8988T (cell line): ENCODE measurements around the gene KANK2.

Experiments
- DNase-seq: peaks from one replicate; pipeline ENCODE4 v3.0.0; 2011

Gene KANK2

DNA sequence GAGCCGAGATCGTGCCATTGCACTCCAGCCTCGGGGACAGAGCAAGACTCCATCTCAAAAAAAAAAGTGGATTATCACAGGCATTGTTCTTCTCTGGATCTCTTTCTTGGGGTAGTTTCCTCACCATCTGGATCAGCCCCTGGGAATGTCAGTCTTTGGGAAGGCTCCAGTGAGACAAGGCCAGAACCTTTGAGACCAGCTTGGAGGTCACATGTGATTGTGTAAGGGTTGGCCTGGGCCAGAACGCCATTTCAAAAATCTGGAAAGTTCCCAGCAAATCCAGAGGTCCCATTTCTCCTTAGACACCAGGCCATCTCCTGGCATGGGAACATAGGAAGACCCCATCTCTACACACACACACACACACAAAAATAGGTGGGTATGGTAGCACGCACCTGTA, 27.8 kb upstream of the KANK2 start:
- no peak for DNase-seq

DNA sequence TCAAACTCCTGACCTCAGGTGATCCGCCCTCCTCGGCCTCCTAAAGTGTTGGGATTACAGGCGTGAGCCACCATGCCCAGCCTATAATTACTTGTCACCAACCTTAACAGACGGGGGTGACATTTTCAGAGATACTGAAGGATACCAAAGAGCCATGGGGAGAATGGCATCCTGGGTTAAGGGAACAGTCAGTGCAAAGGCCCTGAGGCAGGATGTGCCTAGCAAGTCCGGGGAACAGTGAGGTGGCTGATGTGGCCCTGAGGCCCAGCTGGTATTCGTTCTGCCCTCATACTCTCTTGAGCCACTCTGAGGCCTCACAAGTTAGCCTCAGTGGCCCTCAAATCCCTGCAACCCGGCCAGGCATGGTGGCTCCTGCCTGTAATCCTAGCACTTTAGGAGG, 27.1 kb upstream of the KANK2 start:
- DNase-seq: no peak

DNA sequence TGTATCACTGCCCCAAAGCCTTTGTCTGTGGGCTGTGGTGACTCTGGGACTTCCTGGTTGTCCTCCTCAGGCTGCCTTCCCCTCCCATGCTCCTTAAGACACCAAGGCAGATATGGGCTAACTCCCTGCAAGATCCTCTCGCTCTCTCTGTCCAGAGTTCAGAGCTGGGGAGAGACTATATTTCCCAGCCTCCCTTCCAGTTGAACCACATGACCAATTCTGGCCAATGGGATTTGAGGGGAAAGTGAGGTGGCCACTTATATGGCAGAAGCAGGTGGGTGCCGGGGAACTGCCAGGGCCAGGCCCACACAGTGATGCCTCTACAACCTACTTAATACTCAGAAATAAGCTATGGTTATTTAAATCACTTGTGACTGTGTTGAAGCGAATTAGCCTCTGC, 25.9 kb upstream of the KANK2 start:
- DNase-seq: no peak

DNA sequence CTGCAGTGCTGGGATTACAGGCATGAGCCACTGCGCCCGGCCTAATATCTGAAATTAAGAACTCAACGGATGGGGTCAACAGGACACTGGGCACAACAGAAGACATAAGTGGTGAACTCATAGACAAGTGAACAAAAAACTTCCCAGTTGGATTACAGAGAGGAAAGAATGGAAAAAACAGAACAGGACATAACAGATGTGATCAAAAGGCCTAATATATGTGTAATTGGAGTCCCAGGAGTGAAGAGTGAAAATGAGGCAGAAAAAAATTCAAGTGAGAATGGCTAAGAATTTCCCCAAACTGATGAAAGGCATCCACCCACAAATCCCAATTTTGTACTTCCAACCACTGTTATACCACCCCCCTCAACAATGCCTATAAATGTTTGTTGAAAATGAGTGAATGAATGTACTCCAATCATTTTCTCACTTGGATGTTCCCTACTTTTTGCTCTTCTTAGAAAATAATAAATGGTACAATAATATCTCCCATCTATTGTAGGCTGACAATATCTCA, 23.8 kb upstream of the KANK2 start:
- no peak for DNase-seq

DNA sequence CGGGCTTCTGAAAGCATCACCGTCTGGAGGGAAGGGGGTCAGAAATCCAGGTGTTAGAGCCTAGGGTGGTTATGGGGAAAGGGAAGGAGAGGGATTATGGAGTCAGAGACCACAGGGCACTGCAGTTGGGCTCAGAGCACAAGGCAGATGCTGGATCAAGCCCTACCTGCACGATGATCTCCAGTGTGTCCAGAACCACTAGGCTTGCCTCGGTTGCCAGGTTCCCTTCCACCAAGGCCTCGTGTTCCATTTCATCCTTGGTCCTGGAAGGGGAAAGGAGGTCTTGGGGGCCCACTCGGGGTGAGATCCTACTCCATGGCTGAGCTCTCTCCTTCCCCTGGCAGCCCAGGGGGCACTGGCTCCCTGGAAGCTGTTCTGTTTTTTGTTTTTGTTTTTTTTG, 17.0 kb upstream of the KANK2 start:
- DNase-seq: no peak

DNA sequence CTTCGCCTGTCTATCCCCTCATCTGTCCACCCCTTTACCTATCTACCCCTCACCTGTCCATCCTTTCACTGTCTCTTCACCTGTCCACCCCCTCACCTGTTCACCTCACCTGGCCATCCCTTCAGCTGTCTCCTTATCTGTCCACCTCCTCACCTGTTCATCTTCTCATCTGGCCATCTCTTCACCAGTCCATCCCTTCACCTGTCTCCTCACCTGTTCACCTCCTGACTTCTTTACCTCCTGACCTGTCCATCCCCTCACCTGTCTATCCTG, 13.2 kb upstream of the KANK2 start:
- no peak for DNase-seq

DNA sequence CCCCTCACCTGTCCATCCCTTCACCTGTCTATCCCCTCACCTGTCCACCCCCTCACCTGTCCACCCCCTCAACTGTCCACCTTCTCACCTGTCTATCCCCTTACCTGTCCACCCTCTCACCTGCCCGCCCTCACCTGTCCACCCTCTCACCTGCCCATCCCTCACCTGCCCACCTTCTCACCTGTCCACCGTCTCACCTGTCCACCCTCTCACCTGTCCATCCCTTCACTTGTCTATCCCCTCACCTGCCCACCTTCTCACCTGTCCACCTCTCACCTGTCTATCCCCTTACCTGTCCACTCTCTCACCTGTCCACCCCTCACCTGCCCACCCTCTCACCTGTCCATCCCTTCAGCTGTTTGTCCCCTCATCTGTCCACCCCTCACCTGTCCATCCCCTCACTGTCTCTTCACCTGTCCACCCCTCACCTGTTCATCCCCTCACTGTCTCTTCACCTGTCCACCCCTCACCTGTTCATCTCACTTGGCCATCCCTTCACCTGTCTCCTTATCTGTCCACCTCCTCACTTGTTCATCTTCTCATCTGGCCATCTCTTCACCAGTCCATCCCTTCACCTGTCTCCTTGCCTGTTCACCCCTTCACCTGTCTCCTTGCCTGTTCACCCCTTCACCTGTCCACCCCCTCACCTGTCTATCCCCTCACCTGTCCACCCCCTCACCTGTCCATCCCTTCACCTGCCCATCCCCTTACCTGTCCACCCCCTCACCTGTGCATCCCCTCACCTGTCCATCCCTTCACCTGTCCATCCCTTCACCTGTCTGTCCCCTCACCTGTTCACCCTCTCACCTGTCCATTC, 12.7 kb upstream of the KANK2 start:
- no peak for DNase-seq

DNA sequence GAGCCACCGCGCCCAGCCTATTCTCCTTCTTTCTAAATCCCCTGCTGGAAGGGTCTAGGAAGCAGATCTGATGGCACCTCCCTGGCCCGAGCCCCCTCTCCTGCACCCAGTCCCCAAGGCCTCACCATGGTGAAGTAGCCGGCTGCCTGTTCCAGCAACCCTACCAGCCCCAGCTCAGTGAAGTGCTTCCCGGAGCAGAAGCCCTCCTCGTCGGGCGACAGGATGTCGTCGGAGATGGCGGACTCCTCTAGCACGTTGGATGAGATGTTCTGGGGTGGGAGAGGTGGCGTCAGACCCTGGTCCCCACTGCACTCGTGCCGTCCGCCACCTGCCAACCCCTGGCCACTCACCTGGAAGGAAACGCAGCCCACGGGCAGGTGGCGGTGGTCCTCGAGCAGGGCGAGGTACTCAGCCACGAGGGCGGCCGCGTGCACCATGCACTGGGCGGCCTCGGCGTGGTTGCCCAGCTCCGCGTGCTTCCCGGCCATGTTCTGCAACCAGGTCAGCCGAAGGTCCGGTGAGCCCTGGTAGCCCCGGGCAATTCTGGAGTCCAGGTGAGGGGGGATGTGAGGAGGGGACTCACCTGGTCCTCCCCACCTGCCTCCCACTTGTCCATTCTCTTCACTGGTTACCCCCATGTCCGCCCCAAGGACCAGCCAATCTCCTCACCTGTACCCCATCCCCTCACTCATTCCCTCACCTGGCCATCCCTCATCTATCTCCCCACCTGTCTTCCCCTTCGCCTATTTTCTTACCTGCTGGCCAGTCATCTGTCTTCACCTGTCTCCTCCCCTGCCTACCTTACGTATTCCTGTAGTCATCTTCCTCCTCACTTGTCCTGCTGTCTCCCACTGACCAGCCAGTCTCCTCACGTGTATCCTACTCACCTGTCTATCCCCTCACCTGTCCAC, 11.5 kb upstream of the KANK2 start:
- DNase-seq: no peak

DNA sequence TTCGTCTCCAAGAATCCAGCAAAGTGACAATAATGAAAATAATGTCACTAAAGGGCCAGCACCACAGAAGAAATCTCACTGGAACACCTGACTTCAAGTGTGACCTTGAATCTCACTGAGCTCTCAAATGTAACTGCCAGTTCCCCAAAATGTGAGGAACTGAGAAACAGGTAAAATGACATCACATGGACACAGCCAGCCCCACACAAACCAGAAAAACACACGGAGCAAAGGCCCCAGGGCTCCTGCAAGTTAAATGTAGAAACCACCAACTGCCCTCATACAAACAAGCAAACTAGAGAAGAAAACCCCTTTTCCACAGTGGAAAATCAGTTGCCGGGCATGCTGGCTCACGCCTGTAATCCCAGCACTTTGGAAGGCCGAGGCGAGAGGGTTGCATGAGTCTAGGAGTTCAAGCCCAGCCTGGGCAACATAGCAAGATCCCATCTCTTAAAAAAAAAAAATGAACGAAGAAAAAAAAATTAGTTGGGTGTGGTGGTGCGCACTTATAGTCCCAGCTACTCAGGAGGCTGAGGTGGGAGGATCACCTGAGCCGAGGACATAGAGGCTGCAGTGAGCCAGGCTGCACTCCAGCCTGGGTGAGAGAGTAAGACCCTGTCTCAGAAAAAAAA, 8.7 kb upstream of the KANK2 start:
- no peak for DNase-seq

DNA sequence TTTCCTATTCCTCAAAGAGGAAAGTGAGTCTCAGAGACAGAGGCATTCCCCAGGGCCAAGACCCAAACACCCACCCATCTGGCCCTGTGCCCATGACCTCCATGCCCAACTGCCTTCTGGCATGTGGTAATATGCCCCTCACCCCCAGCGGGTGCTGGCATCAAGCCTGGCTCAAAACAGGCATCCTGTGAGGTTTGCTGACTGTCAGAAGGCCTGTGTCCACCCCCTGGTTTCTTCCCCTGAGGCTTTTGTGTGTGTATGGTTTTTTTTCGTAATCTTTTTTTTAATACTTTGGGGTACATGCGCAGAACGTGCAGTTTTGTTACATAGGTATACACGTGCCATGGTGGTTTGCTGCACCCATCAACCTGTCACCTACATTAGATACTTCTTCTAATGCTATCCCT, 7.6 kb upstream of the KANK2 start:
- DNase-seq: no peak

DNA sequence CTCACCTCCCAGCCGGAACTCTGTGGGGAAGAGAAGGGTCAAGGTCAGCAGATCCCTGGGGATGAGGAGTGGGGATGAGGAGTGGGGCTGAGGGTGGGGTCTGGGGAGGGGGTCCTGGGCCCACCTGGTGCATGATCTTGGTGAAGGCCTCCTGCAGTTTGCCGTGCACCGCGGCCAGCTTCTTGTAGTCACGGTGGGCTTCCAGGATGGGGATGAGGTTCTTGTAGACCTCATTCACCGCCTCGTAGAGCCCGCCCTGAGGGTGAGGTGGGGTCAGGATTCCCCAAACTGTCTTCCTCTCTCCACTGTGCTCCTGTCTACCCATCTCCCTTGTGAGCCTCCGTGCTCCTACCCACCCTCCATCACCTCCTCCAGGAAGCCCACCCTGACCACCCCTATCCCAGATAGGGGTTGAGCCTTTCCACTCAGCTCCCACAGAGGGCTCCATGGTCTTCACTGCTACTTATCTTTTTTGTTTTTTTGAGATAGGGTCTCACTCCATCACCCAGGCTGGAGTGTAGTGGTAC, 6.8 kb upstream of the KANK2 start:
- DNase-seq: no peak

DNA sequence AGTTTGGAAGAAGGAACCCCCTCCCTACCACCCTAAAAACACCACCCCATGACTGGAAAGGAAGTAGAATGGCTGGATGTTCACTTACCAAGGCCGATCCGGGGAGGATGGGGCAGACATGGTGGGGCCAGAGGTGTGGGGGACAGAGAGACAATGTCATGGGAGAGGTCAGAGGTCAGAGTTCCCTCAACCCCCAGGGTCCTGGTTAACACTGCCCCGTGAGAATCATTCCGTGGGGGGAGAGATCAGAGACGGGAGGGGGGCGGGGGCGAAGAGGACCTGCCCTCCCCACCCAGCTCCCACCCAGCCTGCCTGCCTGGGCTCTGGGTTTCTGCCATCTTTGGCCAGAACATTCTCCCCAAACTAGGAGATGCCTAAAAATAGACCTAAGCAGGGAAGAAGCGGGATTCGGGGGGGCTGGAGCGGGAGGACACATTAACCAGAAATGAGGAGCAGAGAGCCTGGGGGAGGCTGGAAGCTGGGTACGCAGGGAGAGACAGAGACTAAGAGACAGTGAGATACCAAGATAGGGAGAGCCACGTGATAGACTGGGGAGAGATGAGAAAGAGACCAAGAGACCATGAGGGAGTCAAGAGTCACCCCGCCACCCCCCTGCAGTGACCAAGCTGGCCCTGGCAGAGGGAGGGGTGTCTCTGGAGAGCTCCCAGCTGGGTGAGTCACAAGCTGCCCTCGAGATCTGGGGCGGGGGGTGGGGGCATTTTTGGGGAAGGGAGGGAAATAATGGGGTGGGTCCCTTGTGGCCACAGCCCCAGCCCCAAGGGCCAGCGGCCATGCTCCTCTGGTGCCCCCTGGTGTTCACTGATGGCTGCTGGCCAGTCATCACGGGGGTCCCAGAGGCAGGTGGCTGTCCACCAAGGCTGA, 6.1 kb upstream of the KANK2 start:
- peak; percentile 90 for DNase-seq

DNA sequence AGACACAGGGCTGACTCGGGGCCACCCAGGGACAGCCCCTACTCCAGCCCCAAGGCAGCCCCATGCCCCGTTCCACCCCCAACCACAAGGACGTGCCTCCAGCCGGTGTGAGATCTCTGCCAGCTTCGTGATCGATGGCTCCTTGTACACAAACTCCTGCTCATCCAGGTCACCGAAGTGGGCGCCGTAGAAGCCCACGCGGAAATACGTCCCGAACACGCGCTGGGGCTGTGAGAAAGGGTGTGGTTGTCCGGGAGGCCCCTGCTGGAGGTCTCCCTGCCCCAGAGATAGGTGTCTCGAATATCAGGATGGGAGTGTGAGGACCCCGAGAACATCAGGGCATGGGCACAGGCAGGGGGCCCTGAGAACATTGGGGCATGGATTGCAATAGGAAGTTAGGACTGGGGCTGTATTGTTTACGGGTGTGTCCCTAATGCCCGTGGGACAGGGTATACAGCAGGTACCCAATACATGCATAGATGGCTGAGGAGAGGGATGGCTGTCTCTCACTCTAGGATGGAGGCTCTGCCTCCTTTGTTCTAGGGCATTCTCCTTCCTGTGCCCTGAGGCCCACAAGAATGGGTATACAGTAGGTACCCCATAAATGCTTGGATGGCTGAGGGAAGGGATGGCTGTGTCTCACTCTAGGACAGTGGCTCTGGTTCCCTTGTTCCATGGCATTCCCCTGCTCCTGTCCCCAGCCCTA, 5.3 kb upstream of the KANK2 start:
- DNase-seq: no peak

DNA sequence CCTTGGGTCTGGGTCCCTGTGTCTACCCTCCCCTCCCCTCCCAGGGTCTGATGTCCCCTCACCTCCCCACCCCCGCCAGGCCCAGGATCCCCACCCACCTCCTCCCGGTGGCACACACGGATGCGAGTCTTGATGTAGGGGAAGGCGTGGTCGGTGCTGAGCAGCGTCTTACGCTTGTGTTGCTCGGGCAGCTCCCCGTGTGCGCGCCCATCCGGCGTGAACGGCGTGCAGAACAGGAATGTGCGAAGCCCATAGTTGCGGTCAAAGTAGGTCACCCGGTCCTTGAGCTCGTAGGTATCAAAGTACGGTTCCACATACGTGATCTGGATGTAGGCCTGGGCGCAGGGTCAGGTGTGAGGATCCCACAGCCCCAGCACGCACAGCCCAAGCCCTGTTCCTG, 4.4 kb upstream of the KANK2 start:
- no peak for DNase-seq

DNA sequence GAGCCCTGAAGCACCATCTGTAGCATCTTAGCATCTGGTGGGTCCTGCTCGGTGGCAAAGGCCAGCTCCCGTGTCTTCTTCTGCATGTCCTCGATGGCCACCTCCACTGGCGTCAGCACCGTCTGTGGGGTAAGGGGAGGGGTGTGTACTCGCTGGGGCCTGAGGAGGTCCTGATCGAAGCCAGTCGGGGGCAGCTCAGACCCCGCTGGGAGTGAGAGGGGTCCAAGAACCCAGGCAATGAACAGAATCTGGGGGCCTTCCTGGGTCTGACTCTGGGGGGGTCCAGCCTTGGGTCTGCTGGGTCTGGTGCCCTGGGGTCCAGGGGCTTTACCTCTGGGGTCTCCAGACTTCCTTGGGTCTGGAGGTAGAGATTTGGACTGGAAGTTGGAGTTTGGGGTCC, 3.6 kb upstream of the KANK2 start:
- no peak for DNase-seq

DNA sequence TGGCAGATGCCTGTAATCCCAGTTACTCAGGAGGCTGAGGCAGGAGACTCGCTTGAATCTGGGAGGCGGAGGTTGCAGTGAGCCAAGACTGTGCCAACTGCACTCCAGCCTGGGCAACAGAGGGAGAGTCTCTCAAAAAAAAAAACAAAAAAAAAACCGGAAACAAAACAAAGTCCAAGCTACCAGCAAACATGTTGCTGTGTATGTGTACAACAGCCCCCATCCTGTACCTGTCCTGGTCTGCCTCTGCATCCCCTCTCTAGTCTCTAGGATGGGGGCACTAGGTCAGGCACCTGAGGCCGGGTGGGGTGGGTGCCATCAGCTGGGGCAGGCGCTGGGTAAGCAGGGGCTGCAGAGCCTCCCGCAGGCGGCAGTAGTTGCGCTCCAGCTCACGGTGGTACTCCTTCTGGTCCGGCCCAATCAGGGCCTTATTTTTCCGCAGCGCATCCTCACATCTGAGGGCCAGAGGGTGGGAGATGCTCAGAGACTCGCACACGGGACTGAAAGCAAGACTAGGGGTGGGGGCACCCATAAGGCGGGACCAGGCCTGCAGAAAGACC, 2.8 kb upstream of the KANK2 start:
- no peak for DNase-seq

DNA sequence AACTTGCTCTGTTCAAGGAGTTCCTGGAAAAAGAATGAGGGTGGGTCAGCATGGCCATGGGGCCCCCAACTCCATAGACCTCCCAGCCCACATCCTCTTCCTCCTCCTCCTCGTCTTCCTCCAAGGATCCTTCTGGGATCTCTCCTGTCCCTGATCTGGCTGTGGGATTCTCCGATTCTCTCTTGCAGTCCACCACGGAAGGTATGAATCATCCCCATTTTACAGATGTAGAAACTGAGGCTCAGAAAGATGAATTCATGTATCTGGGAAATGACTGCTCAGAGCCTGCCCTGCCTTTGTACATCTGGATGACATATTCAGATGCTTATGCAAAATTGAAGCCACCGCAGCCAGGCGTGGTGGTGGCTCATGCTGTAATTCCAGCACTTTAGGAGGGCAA, 2.2 kb upstream of the KANK2 start:
- no peak for DNase-seq

DNA sequence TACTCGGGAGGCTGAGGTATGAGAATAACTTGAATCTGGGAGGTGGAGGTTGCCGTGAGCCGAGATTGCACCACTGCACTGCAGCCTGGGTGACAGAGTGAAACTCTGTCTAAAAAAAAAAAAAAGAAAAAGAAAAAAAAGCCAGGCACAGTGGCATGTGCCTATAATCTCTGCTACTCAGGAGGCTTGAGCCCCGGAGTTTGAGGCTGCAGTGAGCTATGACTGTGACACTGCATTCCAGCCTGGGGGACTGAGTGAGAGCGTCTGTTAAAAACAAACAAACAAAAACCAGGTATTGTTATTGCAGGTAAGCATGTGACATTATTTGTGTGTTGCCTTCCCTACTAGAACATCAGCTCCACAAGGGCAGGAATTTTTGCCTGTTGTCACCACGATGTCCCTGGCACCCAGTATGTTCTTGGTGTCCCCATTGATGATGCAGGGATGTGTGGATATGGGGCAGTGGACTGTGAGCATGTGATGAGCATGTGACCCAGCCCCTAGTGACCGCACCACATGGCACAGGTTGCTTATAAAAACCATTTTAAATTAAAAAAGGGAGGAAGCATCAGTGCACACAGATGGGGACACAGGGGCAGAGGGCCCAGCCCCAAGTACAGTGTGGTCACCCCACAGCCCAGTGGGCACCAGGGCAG, 1.6 kb upstream of the KANK2 start:
- DNase-seq: no peak

DNA sequence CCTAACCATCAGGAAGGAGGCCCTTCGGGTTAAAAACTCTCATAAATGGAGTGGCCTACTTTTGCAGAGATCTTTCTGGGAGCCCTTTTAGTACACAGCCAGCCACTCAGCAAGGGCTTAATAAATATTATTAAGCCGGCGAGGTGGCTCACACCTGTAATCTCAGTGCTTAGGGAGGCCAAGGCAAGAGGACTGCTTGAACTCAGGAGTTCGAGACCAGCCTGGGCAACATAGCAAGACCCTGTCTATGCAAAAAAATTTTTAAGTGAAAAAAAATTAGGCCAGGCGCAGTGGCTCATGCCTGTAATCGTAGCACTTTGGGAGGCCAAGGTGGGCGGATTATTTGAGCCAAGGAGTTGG, 810 bp upstream of the KANK2 start:
- DNase-seq: no peak

DNA sequence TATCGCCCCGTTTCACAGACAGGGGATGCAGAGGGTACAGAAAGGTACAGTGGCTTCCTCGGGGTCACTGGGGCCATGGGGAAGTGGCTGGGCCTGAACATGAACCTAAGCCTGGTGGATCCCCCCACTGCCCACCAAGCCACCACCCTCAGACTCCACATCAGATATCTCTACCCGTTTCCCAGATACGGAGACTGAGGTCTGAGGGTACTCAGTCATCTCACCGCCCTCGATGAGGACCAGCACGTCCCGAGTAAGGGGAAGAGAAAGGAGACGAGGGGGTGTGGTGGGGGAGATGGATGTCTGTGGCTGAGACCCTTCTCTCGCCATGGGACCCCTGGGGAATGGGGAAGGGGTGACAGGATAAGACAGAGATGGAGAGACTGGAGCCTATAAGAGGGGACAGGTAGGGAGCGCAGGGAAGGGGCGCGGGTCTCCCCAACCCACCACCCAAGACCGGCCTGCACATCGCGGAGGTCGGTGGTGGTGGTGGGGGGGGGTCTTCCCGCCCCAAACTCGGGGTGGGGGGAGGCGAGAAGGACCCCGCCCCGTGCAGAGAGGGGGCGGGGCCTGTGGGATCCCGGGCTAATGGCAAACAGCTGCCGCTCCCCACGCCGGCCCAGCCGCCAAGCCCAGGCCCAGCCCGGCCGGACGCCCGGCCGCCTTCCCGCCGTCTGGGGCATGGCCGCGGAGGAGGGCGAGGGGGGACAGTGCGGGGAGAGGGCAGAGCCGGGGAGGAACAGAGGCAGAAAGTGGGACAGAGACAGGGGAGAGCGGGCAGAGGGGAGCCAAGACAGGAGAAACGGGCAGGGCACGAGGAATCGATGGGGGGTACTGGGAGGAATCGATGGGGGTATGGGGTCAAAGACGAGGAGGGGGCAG, 698 bp downstream of the KANK2 start:
- peak; percentile 63 for DNase-seq
